ENCODE measurements around the gene HIF3A. TPM values are rescaled to one million over a fixed set of nuclear protein-coding genes. Genes with fewer than 3 reads are reported as not detected.

The HIF3A gene
- total RNA-seq, 1 experiment from 2014 or later = not detected

DNA sequence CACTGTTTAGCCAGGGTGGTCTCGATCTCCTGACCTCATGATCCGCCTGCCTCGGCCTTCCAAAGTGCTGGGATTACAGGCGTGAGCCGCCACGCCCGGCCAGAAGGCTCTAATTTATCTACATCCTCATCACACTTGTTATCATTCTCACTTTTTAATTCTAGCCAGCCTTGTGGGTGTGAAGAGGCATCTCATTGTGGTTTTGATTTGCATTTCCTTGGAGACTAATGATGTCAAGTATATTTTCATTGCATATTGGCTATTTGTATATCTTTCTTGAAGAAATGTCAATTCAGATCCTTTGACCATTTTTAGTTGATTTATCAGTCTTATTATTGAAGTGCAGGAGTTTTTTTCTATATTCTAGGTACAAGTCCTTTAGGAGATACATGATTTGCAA is 27.7 kb upstream of the HIF3A start:
- in situ Hi-C loops (cut with HindIII; ENCODE audit: low pct_unique_long_range_greater_than_20kb, low sequenced_read_pairs) = no loop called here

DNA sequence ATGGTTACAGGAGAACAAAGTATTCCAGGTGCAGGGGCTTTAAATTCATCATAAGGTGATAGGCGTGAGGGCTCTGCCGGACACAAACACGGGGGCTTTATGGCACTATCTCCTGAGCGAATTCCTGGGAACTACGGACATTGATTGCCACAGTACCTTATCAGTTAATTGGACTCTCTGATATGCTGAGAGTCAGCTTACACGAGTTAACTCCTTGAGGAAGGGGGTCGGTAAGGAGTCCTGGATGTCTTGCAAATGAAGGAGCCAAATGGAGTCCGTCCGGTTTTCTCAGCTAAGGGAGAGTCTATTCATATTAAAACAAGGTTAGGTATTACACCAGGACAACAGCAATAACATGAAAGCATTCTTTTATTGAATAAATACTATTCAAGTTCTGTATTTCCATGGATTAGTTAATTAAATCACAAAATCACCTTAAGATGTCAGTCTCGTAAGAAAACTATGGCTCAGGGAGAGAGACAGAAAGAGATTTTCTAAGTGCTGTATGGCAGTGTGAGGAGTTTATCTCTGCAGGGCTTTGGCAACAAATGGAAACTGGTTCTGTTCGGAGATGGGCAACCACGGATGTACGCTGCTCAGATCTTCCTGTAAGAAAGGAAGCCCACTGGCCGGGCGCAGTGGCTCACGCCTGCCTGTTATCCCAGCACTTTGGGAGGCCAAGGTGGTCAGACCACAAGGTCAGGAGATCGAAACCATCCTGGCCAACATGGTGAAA is 26.2 kb upstream of the HIF3A start:
- in situ Hi-C loops (cut with HindIII; ENCODE audit: low pct_unique_long_range_greater_than_20kb, low sequenced_read_pairs) (no loop called here), intact Hi-C loops (cut with micrococcal nuclease; ENCODE audit: unreplicated experiment) (no loop called here)
- ChIA-PET CTCF (interaction anchor here (0.9 kb wide), 1 partner anchor 1470 kb away, joined by 3 read pairs; no protein-coding TSS in a partner anchor), POLR2A (no interaction called here)
- no peak overlapping the region for H3K27ac ChIP-seq (ENCODE audit: low read length)
- TF ChIP-seq, protein P1, sequence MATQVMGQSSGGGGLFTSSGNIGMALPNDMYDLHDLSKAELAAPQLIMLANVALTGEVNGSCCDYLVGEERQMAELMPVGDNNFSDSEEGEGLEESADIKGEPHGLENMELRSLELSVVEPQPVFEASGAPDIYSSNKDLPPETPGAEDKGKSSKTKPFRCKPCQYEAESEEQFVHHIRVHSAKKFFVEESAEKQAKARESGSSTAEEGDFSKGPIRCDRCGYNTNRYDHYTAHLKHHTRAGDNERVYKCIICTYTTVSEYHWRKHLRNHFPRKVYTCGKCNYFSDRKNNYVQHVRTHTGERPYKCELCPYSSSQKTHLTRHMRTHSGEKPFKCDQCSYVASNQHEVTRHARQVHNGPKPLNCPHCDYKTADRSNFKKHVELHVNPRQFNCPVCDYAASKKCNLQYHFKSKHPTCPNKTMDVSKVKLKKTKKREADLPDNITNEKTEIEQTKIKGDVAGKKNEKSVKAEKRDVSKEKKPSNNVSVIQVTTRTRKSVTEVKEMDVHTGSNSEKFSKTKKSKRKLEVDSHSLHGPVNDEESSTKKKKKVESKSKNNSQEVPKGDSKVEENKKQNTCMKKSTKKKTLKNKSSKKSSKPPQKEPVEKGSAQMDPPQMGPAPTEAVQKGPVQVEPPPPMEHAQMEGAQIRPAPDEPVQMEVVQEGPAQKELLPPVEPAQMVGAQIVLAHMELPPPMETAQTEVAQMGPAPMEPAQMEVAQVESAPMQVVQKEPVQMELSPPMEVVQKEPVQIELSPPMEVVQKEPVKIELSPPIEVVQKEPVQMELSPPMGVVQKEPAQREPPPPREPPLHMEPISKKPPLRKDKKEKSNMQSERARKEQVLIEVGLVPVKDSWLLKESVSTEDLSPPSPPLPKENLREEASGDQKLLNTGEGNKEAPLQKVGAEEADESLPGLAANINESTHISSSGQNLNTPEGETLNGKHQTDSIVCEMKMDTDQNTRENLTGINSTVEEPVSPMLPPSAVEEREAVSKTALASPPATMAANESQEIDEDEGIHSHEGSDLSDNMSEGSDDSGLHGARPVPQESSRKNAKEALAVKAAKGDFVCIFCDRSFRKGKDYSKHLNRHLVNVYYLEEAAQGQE (IDR thresholded peaks at IDR 0.05; ENCODE audit: insufficient read depth in 1 of 2, low read depth in 2 of 2, low read length in 1 of 2) = no peak
- TF ChIP-seq TCF7L2 (IDR thresholded peaks at IDR 0.05; ENCODE audit: low read depth, low read length) (no peak), SIN3A (IDR thresholded peaks at IDR 0.05; ENCODE audit: borderline replicate concordance, insufficient read depth, low read depth, low read length) (no peak), POLR2AphosphoS5 (IDR thresholded peaks at IDR 0.05; ENCODE audit: low read depth, low read length) (no peak)
- TF ChIP-seq, protein P2, sequence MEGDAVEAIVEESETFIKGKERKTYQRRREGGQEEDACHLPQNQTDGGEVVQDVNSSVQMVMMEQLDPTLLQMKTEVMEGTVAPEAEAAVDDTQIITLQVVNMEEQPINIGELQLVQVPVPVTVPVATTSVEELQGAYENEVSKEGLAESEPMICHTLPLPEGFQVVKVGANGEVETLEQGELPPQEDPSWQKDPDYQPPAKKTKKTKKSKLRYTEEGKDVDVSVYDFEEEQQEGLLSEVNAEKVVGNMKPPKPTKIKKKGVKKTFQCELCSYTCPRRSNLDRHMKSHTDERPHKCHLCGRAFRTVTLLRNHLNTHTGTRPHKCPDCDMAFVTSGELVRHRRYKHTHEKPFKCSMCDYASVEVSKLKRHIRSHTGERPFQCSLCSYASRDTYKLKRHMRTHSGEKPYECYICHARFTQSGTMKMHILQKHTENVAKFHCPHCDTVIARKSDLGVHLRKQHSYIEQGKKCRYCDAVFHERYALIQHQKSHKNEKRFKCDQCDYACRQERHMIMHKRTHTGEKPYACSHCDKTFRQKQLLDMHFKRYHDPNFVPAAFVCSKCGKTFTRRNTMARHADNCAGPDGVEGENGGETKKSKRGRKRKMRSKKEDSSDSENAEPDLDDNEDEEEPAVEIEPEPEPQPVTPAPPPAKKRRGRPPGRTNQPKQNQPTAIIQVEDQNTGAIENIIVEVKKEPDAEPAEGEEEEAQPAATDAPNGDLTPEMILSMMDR (IDR thresholded peaks at IDR 0.05) = no peak
- H3K4me3 ChIP-seq (ENCODE audit: low read depth in 2 of 2, low read length in 2 of 2) = no peak overlapping the region
- no peaks in the 10 kb centered on the region for H3K9me3 ChIP-seq (ENCODE audit: control insufficient read depth, insufficient read depth, low read depth, low read length)
- H3K4me1 ChIP-seq (ENCODE audit: control insufficient read depth, insufficient read depth, low read length) = no peaks in the 10 kb centered on the region
- H3K36me3 ChIP-seq (ENCODE audit: control insufficient read depth, insufficient read depth, low read length) = no peaks in the 10 kb centered on the region
- ATAC-seq (no peak), DNase-seq (ENCODE audit: low read depth, low spot score) (no peak)
- no TSS peak for BruUV-seq (replicated peaks)
- no peaks in the 10 kb centered on the region for H3K27me3 ChIP-seq (ENCODE audit: control insufficient read depth, insufficient read depth, low read length)

More for the DNA sequence above, 27.7 kb upstream of the HIF3A start:
- no peak for DNase-seq (ENCODE audit: low read depth, low spot score)
- intact Hi-C loops (cut with micrococcal nuclease; ENCODE audit: unreplicated experiment) = loop anchor here (5.0 kb wide), 2 partner anchors 187 to 242 kb away; no protein-coding TSS in a partner anchor
- TF ChIP-seq, protein P1 (IDR thresholded peaks at IDR 0.05; ENCODE audit: insufficient read depth in 1 of 2, low read depth in 2 of 2, low read length in 1 of 2) = no peak
- TF ChIP-seq POLR2AphosphoS5 (IDR thresholded peaks at IDR 0.05; ENCODE audit: low read depth, low read length) (no peak), TCF7L2 (IDR thresholded peaks at IDR 0.05; ENCODE audit: low read depth, low read length) (no peak), SIN3A (IDR thresholded peaks at IDR 0.05; ENCODE audit: borderline replicate concordance, insufficient read depth, low read depth, low read length) (no peak)
- TF ChIP-seq, protein P2 (IDR thresholded peaks at IDR 0.05) = no peak
- ATAC-seq = no peak
- ChIA-PET CTCF (no interaction called here), POLR2A (no interaction called here)
- Histone ChIP-seq H3K4me1 (ENCODE audit: control insufficient read depth, insufficient read depth, low read length) (no peaks in the 10 kb centered on the region), H3K27me3 (ENCODE audit: control insufficient read depth, insufficient read depth, low read length) (no peaks in the 10 kb centered on the region), H3K36me3 (ENCODE audit: control insufficient read depth, insufficient read depth, low read length) (no peaks in the 10 kb centered on the region), H3K27ac (ENCODE audit: low read length) (no peak overlapping the region), H3K4me3 (ENCODE audit: low read depth in 2 of 2, low read length in 2 of 2) (no peak overlapping the region), H3K9me3 (ENCODE audit: control insufficient read depth, insufficient read depth, low read depth, low read length) (no peaks in the 10 kb centered on the region)
- no TSS peak for BruUV-seq (replicated peaks)
